Kidney epithelial cell (primary cell): ENCODE results near the gene SV2C. TPM values are rescaled to one million over a fixed set of nuclear protein-coding genes. Genes with fewer than 3 reads are reported as not detected.
"Not testable (repeated sequence)": the region's sequence is repeated elsewhere in the genome, so short reads cannot be mapped to it uniquely, and the experiment has no call there.

Experiments used
- DNase-seq: peaks from one replicate; pipeline ENCODE4 v3.0.0-alpha.2; 2010; ENCODE audit warnings: low read depth
- H3K27me3 ChIP-seq: 2 replicates; pipeline ENCODE4 v1.6.0; 2011; ENCODE audit warnings: low read length; ENCODE audit not compliant: control insufficient read depth, insufficient read depth
- H3K36me3 ChIP-seq: 2 replicates; pipeline ENCODE4 v1.5.1; 2011; ENCODE audit warnings: low read length; ENCODE audit not compliant: control insufficient read depth, insufficient read depth
- H3K4me3 ChIP-seq: 2 replicates; pipeline ENCODE4 v1.5.1; 2011; ENCODE audit warnings: low read depth, mild to moderate bottlenecking, control low read depth, low read length
- total RNA-seq: library from RNA; depleted of rRNA; stranded (reverse); fragments of >200 nt; gene quantifications from 2 replicates; pipeline ENCODE4 v1.2.3, GENCODE V29; 2015
- TF ChIP-seq, protein P1 (sequence below): IDR thresholded peaks from 2 replicates; pipeline ENCODE4 v1.5.1; 2011; ENCODE audit warnings: mild to moderate bottlenecking, moderate library complexity, low read length, control low read depth, inconsistent platforms; ENCODE audit not compliant: insufficient read depth, poor library complexity, severe bottlenecking

The SV2C gene
- total RNA-seq, 1 donor from 2014 or later = 0.04 TPM

DNA sequence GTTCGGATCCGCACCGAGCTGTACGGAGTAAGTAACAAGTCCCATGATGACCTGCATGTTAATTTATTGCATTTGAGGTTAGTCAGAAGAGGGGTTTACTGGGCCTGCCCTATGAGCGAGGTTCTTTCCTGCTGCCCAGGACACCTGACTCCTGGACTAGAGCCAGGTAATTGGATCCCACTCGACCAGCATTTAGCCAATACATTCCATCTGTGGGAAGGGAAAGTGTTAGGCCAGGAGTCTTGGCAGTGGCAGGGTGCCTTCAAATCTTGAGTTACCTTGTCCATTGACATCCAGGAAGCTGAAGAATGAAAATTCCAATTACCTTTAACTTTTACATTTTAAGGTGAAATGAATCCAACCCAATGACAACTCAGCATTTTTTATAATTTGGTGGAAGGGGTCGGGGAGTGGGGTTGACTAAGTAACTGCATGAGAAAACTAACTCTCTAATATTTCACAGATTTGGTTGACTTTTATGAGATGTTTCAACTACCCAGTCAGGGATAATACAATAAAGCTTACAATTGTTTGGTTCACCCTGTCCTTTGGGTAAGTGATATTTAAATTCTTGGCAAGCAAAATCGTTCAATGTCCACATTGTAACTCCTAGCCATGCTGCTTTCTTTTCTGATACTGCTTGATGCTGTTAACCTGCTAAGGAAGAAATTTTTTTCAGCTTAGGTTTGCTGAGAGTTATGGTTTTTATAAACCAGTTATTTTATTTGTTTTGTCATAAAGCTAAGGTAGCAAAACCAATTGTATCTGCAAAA is 208.3 kb downstream of the SV2C start:
- Histone ChIP-seq H3K27me3 (no peaks in the 10 kb centered on the region), H3K36me3 (no peaks in the 10 kb centered on the region), H3K4me3 (no peak overlapping the region)
- DNase-seq = no peak
- TF ChIP-seq, protein P1, sequence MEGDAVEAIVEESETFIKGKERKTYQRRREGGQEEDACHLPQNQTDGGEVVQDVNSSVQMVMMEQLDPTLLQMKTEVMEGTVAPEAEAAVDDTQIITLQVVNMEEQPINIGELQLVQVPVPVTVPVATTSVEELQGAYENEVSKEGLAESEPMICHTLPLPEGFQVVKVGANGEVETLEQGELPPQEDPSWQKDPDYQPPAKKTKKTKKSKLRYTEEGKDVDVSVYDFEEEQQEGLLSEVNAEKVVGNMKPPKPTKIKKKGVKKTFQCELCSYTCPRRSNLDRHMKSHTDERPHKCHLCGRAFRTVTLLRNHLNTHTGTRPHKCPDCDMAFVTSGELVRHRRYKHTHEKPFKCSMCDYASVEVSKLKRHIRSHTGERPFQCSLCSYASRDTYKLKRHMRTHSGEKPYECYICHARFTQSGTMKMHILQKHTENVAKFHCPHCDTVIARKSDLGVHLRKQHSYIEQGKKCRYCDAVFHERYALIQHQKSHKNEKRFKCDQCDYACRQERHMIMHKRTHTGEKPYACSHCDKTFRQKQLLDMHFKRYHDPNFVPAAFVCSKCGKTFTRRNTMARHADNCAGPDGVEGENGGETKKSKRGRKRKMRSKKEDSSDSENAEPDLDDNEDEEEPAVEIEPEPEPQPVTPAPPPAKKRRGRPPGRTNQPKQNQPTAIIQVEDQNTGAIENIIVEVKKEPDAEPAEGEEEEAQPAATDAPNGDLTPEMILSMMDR = no peak

DNA sequence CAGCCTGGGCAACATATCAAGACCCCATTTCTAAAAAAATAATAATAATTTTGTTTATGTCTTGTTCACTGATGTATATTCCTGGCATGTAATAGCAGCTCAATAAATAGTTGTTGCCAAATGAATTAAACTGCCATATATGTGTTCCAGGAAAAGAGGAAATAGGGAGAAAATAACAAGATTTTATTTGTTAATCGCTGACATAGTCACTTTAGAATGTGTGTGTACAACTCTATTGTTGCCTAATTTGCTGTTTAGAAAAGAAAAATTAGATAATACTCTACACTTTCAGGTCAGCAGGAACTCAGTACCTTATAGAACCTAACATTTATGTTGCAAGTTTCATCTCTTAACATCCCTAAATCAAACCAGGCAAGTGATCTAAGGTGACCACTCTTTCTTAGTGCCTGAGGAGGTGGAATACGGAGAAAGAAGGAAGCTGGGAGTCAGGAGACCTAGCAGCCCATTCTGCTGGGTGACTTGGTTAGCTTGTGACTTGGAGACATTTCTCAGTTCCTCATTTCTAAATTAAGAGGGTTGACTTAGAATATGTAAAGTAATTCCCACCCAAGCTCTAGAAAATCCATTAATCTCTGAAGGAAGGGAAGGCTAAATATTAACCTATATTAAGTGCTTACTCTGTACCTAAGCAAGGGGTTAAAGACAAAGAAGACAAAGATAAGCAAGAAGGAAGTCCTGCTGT is 209.6 kb downstream of the SV2C start:
- TF ChIP-seq, protein P1 = no peak
- H3K27me3 ChIP-seq = no peaks in the 10 kb centered on the region
- no peak for DNase-seq
- no peaks in the 10 kb centered on the region for H3K36me3 ChIP-seq
- no peak overlapping the region for H3K4me3 ChIP-seq

DNA sequence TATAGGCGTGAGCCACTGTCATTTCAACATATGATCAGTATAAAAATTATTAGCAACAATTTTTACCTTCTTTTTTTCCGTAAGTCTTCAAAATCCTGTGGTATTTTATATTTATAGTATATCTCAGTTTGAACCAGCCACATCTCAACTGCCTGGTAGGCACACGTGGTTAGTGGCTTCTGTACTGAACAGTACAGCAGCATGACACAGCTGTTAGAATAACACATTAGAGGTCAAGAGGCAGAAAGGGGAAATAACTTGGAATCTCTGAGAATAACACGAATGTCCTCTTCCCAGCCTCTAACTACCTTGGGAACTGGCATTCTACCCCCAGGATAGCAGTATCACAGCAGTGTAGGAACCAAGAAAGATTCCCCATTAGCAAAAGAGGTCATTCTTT is 211.4 kb downstream of the SV2C start:
- H3K4me3 ChIP-seq = no peak overlapping the region
- no peak for DNase-seq
- TF ChIP-seq, protein P1 = no peak
- H3K36me3 ChIP-seq = no peaks in the 10 kb centered on the region
- no peaks in the 10 kb centered on the region for H3K27me3 ChIP-seq

DNA sequence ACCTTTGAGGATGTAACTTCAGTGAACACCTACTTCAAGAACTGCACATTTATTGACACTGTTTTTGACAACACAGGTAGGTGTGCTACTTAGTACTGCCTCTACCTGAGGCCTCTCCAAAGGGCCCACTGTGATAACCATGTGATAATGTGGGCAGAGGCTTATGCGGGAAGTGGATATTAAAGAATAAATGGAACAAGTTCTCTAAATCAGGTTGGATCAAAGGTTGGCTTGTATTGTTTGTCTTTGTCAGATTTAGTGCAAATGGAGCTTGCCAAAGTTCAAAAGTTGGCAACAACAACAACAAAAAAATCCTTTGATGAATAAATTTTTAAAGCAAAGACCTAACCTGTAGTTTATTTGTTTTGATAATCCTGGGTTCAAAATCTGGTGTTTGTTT is 215.7 kb downstream of the SV2C start:
- no peak for DNase-seq
- Histone ChIP-seq H3K4me3 (no peak overlapping the region), H3K36me3 (no peaks in the 10 kb centered on the region), H3K27me3 (no peaks in the 10 kb centered on the region)
- TF ChIP-seq, protein P1 = no peak

DNA sequence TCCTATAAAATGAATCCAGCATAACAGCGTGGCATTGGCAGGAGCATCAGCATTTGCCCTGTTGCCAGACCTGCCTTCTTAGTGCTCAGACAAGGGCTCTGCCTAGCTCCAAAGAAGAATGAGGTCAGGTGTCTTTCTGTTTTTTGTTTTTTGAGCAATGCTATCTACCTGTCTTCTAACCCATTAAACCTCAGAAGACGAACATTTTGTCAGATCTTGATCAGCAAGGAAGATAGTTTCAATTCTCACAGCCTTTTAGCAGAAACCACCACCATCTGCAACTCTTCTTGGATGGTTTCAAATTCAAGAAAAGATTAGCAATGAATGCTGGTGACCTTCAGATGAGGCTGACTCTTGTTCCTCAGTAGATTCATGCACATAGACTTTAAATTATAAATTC is 216.4 kb downstream of the SV2C start:
- Histone ChIP-seq H3K36me3 (no peaks in the 10 kb centered on the region), H3K4me3 (no peak overlapping the region), H3K27me3 (no peaks in the 10 kb centered on the region)
- DNase-seq = no peak
- TF ChIP-seq, protein P1 = no peak

DNA sequence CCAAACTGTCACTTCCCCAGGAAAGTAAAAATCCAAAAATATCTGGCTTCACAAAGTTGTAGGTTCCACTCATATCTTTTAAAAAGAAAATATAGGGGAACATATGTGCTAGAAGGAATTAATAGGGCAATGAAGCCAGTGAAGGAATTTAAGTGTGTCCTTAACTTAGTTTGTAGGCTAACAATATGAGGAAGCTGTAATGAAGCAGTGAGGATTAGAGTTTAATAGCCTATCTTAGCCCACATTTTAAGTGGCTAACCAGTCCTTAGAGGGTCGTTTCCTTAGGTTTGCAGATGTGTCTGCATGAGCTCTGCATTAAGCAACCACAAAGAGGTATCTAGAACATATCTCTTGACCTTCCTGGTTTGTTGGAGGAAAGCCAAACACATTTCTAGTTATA is 218.7 kb downstream of the SV2C start:
- DNase-seq, H3K4me3 ChIP-seq, H3K27me3 ChIP-seq, H3K36me3 ChIP-seq: not testable (repeated sequence)

DNA sequence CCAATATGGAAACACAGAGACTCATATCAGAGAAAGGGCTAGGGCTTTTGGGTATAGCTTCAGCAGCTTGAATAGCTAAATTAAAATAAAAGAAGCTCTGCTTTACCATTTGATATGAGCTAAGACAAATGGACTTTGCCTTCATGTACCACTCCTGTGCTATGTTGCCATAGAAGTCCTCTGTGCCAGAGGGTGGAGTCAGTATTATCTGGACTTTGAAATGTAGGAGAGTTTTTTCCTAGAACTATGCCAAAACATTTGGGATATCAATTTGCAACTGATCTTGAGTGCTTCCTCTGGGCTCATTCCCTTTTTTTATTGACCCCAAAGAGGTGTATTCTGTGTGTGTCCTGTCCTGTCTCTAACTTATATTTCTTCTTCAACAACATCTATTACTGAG is 219.5 kb downstream of the SV2C start:
- not testable (repeated sequence) for DNase-seq, H3K36me3 ChIP-seq, H3K4me3 ChIP-seq, H3K27me3 ChIP-seq
